ENCODE data around the gene PCBP3. TPM values are rescaled to one million over a fixed set of nuclear protein-coding genes. Genes with fewer than 3 reads are reported as not detected.
"Not testable (repeated sequence)": the region's sequence is repeated elsewhere in the genome, so short reads cannot be mapped to it uniquely, and the experiment has no call there.

PCBP3 gene
- total RNA-seq, 2 experiments from 2014 or later = 5.3 to 6.6 TPM

- ChIA-PET POLR2A (no interaction called here), CTCF (interaction anchor here (0.8 kb wide), 1 partner anchor 73 kb away, joined by 3 read pairs; no protein-coding TSS in a partner anchor)
- H3K4me1 Mint-ChIP-seq (ENCODE audit: low read depth) = peaks cover 4% of the 10 kb centered on the region
- H3K36me3 Mint-ChIP-seq = no peaks in the 10 kb centered on the region
- DNase-seq = no peak
- no peaks in the 10 kb centered on the region for H3K9me3 Mint-ChIP-seq
- no peak overlapping the region for H3K27ac Mint-ChIP-seq
- intact Hi-C loops (cut with micrococcal nuclease) = no loop called here
- no peak overlapping the region for H3K4me3 Mint-ChIP-seq
- peaks cover 10% of the 10 kb centered on the region for H3K27me3 Mint-ChIP-seq
Measured at GRCh38 chr21:45850181-45850580, 206.7 kb downstream of the PCBP3 start.

- intact Hi-C loops (cut with micrococcal nuclease); H3K27me3 Mint-ChIP-seq; H3K36me3 Mint-ChIP-seq; POLR2A ChIA-PET; DNase-seq; H3K4me1 Mint-ChIP-seq (ENCODE audit: low read depth); H3K9me3 Mint-ChIP-seq; H3K4me3 Mint-ChIP-seq; CTCF ChIA-PET; H3K27ac Mint-ChIP-seq: not testable (repeated sequence)
Measured at GRCh38 chr21:45852386-45852785, 208.9 kb downstream of the PCBP3 start.

GRCh38 chr21:45852886-45853400, 209.4 kb downstream of the PCBP3 start:
- Mint-ChIP-seq H3K4me1 (ENCODE audit: low read depth) (no peaks in the 10 kb centered on the region), H3K4me3 (no peak overlapping the region), H3K27me3 (peaks cover 10% of the 10 kb centered on the region), H3K36me3 (no peaks in the 10 kb centered on the region), H3K27ac (no peak overlapping the region), H3K9me3 (no peaks in the 10 kb centered on the region)
- POLR2A ChIA-PET = no interaction called here
- intact Hi-C loops (cut with micrococcal nuclease) = no loop called here
- no peak for DNase-seq
- CTCF ChIA-PET = no interaction called here

- Mint-ChIP-seq H3K36me3 (no peaks in the 10 kb centered on the region), H3K4me3 (no peak overlapping the region), H3K4me1 (ENCODE audit: low read depth) (no peaks in the 10 kb centered on the region), H3K9me3 (no peaks in the 10 kb centered on the region), H3K27me3 (peaks cover 10% of the 10 kb centered on the region), H3K27ac (no peak overlapping the region)
- ChIA-PET POLR2A (no interaction called here), CTCF (no interaction called here)
- intact Hi-C loops (cut with micrococcal nuclease) = no loop called here
- DNase-seq = no peak
Measured at GRCh38 chr21:45853703-45854342, 210.3 kb downstream of the PCBP3 start.

- ChIA-PET CTCF (no interaction called here), POLR2A (no interaction called here)
- H3K4me1 Mint-ChIP-seq (ENCODE audit: low read depth) = no peaks in the 10 kb centered on the region
- DNase-seq = no peak
- no peak overlapping the region for H3K4me3 Mint-ChIP-seq
- H3K27me3 Mint-ChIP-seq = peaks cover 8% of the 10 kb centered on the region
- no peak overlapping the region for H3K27ac Mint-ChIP-seq
- H3K9me3 Mint-ChIP-seq = no peaks in the 10 kb centered on the region
- intact Hi-C loops (cut with micrococcal nuclease) = no loop called here
- H3K36me3 Mint-ChIP-seq = no peaks in the 10 kb centered on the region
Measured at GRCh38 chr21:45854690-45855247, 211.2 kb downstream of the PCBP3 start.

GRCh38 chr21:45855248-45855811, 211.8 kb downstream of the PCBP3 start:
- Mint-ChIP-seq H3K4me1 (ENCODE audit: low read depth) (no peaks in the 10 kb centered on the region), H3K9me3 (no peaks in the 10 kb centered on the region), H3K36me3 (no peaks in the 10 kb centered on the region), H3K27me3 (peaks cover 3% of the 10 kb centered on the region), H3K27ac (no peak overlapping the region), H3K4me3 (no peak overlapping the region)
- intact Hi-C loops (cut with micrococcal nuclease) = no loop called here
- DNase-seq = no peak
- ChIA-PET CTCF (no interaction called here), POLR2A (no interaction called here)

GRCh38 chr21:45856442-45856841, 212.9 kb downstream of the PCBP3 start:
- no peak for DNase-seq
- Mint-ChIP-seq H3K27ac (no peak overlapping the region), H3K9me3 (no peaks in the 10 kb centered on the region), H3K27me3 (no peaks in the 10 kb centered on the region), H3K4me1 (ENCODE audit: low read depth) (no peaks in the 10 kb centered on the region), H3K36me3 (no peaks in the 10 kb centered on the region), H3K4me3 (no peak overlapping the region)
- POLR2A ChIA-PET = no interaction called here
- CTCF ChIA-PET = no interaction called here
- intact Hi-C loops (cut with micrococcal nuclease) = no loop called here

- intact Hi-C loops (cut with micrococcal nuclease) = no loop called here
- ChIA-PET POLR2A (no interaction called here), CTCF (no interaction called here)
- no peaks in the 10 kb centered on the region for H3K9me3 Mint-ChIP-seq
- no peak for DNase-seq
- no peak overlapping the region for H3K4me3 Mint-ChIP-seq
- no peaks in the 10 kb centered on the region for H3K27me3 Mint-ChIP-seq
- H3K27ac Mint-ChIP-seq = no peak overlapping the region
- H3K36me3 Mint-ChIP-seq = no peaks in the 10 kb centered on the region
- H3K4me1 Mint-ChIP-seq (ENCODE audit: low read depth) = no peaks in the 10 kb centered on the region
Measured at GRCh38 chr21:45856906-45857305, 213.4 kb downstream of the PCBP3 start.

- intact Hi-C loops (cut with micrococcal nuclease) = no loop called here
- no peaks in the 10 kb centered on the region for H3K27me3 Mint-ChIP-seq
- POLR2A ChIA-PET = no interaction called here
- H3K4me1 Mint-ChIP-seq (ENCODE audit: low read depth) = no peaks in the 10 kb centered on the region
- H3K27ac Mint-ChIP-seq = no peak overlapping the region
- DNase-seq = no peak
- H3K36me3 Mint-ChIP-seq = no peaks in the 10 kb centered on the region
- no peaks in the 10 kb centered on the region for H3K9me3 Mint-ChIP-seq
- CTCF ChIA-PET = interaction anchor here (1.0 kb wide), 1 partner anchor 23 kb away, joined by 4 read pairs; no protein-coding TSS in a partner anchor
- no peak overlapping the region for H3K4me3 Mint-ChIP-seq
Measured at GRCh38 chr21:45857761-45858160, 214.2 kb downstream of the PCBP3 start.

- CTCF ChIA-PET = interaction anchor here (1.0 kb wide), 1 partner anchor 22 kb away, joined by 4 read pairs; no protein-coding TSS in a partner anchor
- intact Hi-C loops (cut with micrococcal nuclease) = no loop called here
Measured at GRCh38 chr21:45858180-45858579, 214.7 kb downstream of the PCBP3 start.

GRCh38 chr21:45859041-45859761, 215.7 kb downstream of the PCBP3 start:
- Mint-ChIP-seq H3K4me3 (no peak overlapping the region), H3K36me3 (no peaks in the 10 kb centered on the region), H3K27me3 (no peaks in the 10 kb centered on the region), H3K27ac (no peak overlapping the region), H3K9me3 (no peaks in the 10 kb centered on the region), H3K4me1 (ENCODE audit: low read depth) (no peaks in the 10 kb centered on the region)
- intact Hi-C loops (cut with micrococcal nuclease) = no loop called here
- no peak for DNase-seq
- POLR2A ChIA-PET = interaction anchor here (0.6 kb wide), 1 partner anchor 136 kb away, joined by 3 read pairs; no protein-coding TSS in a partner anchor
- CTCF ChIA-PET = no interaction called here

More at GRCh38 chr21:45858180-45858579, 214.7 kb downstream of the PCBP3 start:
- POLR2A ChIA-PET = no interaction called here
- Mint-ChIP-seq H3K4me3 (no peak overlapping the region), H3K27me3 (no peaks in the 10 kb centered on the region), H3K27ac (no peak overlapping the region), H3K4me1 (ENCODE audit: low read depth) (no peaks in the 10 kb centered on the region), H3K36me3 (no peaks in the 10 kb centered on the region), H3K9me3 (no peaks in the 10 kb centered on the region)
- DNase-seq = no peak

- POLR2A ChIA-PET = interaction anchor here (0.6 kb wide), 1 partner anchor 137 kb away, joined by 3 read pairs; no protein-coding TSS in a partner anchor
- H3K27me3 Mint-ChIP-seq = no peaks in the 10 kb centered on the region
- no peak overlapping the region for H3K27ac Mint-ChIP-seq
- intact Hi-C loops (cut with micrococcal nuclease) = no loop called here
- no peaks in the 10 kb centered on the region for H3K9me3 Mint-ChIP-seq
- H3K4me3 Mint-ChIP-seq = no peak overlapping the region
- DNase-seq = no peak
- no peaks in the 10 kb centered on the region for H3K36me3 Mint-ChIP-seq
- CTCF ChIA-PET = no interaction called here
- H3K4me1 Mint-ChIP-seq (ENCODE audit: low read depth) = no peaks in the 10 kb centered on the region
Measured at GRCh38 chr21:45859762-45860357, 216.3 kb downstream of the PCBP3 start.
